ENCODE measurements around the gene TOX2.

Gene TOX2

DNA sequence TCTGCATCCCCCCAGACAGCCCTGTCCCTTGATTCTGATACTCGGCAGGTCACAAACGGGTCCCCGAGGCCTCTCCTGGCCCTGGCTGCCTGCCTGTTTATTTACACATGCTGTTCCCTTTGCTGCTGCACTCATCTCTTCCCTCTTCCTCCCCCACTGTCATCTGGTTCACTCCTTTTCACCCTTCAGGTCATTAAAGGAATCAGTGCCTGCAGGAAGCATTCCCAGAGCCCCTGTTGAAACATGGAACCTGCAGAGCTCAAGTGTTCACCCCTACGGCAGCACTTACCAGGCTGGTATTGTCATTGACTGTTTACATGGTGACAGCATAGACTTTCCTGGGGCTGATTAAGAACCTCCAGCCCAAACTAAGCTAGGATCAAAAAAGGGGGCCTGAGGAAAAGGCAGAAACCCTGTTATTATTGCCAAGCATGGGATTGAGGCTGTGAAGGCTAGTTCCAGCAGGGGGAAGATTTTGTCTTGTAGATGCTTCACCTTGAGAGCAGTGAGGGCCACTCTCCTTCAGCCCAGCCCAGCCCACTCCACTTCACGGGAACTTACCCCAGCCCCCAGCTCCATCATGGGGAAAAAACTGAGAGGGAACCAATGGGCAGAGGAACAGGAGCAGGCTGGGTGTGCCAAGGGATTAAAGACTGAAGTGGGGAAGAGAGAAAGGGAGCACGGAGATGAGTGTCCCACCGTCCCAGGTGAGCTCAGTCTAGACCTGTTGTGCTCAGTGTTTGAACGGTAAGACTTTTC is 199.1 kb downstream of the TOX2 start:
- DNase-seq: no peak

DNA sequence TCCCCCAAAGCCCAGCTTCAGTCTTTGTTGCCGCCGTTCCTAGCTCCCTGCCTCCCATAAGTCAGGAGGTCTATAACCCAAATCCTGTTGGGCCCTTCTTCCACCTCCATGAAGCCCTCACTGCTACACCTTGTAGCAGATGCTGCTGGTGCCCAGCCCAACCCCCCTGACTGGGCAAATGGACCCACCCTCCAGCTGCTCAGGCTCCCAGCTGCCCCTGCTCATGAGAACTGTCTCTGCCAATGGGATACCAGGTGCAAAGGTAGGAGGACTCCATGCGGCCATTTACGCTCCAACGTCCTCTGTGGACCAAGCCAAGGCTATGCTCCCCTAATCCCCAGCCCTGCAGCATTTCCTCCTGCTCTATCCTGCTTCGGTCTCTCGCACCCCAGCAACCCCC is 200.5 kb downstream of the TOX2 start:
- no peak for DNase-seq

DNA sequence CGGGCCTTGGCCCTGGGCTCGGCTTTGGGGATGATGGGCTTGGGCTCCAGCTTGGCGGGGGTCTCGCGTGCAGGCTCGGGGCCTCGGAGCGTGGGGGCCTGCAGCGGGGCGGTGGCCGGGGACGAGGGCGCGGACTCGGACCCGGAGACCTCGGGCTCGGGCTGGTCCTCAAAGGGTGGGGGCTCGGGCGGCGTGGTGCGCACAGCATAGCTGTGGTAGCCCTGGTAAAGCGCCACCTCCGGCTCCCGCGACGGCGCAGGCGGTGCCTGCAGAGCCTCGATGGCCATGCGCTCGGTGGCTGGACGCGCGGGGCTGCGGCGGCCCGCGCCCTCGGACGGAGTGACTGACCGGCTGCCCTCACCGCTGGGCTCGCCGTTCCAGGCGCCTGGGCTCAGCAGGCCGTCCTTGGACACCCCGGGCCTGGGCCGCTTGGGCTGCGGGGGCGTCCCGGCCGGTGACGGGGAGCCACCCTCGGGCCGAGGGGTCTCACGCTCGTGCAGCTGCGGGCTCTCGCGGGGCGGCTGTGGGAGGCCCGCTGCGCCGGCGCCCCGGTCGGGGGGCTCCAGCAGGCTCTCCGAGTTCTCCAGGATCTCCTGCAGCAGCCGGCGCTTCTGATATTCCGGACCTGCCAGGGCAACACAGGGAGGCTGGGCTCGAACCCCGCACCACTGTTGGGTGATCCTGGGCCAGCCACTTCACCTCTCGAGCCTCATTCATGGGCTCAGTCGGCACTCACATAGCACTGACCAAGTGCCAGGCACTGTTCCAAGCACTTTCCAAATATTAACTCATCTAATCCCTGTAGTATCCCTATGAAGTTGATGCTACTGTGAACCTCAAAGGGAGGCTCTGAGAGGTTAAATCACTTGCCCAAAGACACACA is 201.4 kb downstream of the TOX2 start:
- DNase-seq: no peak

DNA sequence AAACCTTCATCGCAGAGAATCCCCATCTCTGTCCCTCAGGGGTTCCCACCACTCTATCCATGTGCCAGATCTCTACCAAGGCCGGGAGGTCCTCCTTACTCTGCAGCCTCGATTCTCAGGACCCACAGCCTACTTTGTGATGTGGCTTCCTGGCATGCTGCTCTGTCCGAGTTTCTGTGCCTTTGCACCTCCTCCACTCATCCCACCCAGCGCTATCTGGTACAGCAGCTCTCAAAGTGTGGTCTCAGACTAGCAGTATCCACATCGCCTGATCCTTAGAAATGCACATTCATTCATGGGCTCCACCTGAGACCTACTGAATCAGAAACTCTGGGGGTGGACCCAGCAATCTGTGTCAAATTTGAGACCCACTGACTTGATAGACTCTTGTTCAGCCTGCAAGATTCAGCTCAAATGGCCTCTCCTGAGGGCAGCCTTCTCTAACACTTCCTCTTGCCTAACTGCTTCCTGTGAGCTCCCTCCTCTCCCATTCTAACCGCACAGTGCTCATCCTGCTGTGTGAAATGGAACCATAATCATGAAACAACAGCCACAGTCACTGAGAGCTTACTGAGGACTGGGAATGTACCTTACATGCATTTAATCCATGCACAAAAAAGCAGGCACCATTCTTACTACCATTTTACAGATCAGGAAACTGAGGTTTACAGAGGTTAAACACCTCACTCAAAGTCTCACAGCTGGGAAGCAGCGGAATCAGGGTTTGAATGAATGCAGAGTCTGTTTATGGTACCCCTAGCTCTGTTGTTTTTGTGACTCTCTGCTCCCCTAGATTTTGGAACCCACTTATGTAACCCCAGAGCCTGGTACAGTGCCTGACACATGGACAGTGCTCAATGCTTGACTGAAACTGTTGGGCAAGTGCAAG is 202.9 kb downstream of the TOX2 start:
- DNase-seq: no peak

DNA sequence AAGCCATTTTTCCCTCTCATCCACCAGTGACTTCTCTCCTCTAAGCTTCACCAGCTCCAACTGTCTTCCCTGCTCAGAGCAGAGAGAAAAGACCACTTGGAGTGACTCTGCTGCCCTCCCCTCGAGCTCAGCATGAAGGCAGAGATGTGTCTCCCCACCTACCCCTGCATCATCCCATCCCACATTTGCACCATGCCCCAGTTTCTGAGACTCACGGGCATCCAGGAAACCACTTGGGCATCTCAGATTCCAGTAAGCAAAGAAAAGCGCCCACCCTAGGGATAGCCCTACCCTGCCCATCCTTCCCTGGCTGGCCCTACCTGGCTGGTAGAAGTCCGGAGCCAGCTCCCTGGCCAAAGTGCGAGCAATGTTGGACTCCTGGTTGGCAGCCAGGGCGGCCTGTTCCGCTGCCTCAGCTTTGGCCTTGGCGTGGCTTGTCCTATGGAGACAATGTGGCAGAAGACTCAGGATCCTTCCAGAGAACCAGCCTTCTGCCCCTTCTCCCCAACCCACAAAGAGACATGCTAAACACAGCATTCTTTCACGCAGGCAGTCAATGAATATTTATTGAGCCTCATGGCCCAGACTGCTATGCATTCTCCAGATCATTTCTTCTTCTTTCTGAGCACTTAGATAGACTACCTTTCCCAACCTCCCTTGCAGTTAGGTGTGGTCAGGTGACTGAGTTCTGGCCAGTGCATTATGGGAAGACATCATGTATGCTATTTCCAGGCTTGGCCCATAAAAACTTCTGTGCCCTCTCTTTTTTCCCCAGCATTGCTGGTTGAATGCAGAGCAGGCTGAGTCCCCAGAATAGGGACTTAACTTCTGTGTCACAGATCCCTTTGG is 203.8 kb downstream of the TOX2 start:
- no peak for DNase-seq

Data from activated CD4-positive, CD25-positive, alpha-beta regulatory T cell treated with anti-CD3 and anti-CD28 coated beads, Interleukin-2, amount 50 U/mL, for 72 hours (primary cell).